ENCODE measurements around the gene CHRNE.

The CHRNE gene

DNA sequence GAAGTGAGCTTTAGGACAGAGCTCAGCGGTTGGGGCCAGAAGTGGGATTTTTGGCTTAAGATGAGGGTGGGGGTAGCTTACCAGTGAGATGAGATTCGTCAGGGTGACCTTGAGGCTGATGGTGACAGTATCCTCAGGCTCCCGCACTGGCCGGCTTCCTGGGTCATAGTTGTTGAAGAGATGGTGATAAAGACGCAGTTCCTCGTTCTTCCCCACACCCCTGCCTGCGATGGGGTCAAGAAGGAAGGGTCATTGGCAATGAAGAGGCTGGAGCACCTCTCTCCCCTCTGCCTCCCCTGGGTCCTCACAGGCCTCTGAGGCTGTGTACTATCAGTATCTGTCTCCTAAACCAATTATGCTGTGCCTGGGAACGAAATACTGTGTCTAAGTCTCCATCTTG is 358 bp downstream of the CHRNE start:
- Histone ChIP-seq H3K79me2 (ENCODE audit: control insufficient read depth, insufficient read depth, low read length, unreplicated experiment) (no peaks in the 10 kb centered on the region), H3K4me1 (ENCODE audit: control insufficient read depth, insufficient read depth, low read length, unreplicated experiment) (no peaks in the 10 kb centered on the region), H3K36me3 (ENCODE audit: insufficient read depth, low read length) (peaks cover 5% of the 10 kb centered on the region; the same call in 1 of the 2 replicates), H2AFZ (ENCODE audit: low read length, unreplicated experiment) (no peak overlapping the region), H3K27ac (ENCODE audit: low read depth, low read length) (no peak overlapping the region), H3K27me3 (ENCODE audit: insufficient read depth, low read length) (no peaks in the 10 kb centered on the region), H3K4me3 (ENCODE audit: low read depth, low read length) (no peak overlapping the region)

DNA sequence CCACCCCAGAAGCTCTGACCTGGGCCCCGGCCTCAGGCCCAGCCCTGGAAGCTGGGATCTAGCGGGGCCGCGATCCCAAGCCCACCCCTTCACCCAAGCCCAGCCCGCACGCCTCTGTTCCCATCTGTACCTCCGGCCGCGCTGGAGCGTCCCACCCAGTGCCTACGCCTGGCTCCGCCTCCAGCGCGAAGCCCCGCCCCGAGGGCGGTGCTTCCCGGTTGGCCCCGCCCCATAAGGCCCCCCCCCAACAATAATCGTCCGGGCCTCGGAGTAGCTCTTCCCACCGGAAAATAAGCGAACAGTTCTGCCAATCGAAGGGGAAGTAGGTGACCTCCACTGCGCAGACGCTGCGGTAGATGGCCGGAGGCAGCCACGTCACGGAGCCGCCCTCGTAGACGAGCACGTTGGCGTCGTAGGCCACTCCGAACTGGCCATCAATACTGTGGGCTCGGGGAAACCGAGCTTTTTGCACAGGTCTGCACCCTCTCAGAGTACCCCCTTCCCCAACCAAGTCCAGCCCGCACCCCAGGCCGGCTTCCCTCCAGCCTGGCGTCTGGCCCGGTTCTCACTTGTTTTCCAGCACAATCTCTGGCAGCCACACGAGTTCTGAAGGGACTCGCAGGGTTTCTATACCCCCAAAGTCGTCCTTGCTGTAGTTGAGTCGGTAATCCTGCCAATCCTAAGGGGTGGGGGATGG is 1.1 kb downstream of the CHRNE start:
- no peaks in the 10 kb centered on the region for H3K4me1 ChIP-seq (ENCODE audit: control insufficient read depth, insufficient read depth, low read length, unreplicated experiment)
- no peaks in the 10 kb centered on the region for H3K79me2 ChIP-seq (ENCODE audit: control insufficient read depth, insufficient read depth, low read length, unreplicated experiment)
- no peak overlapping the region for H3K27ac ChIP-seq (ENCODE audit: low read depth, low read length)
- no peak overlapping the region for H3K4me3 ChIP-seq (ENCODE audit: low read depth, low read length)
- H3K36me3 ChIP-seq (ENCODE audit: insufficient read depth, low read length), result peaks cover 5% of the 10 kb centered on the region; the same call in 1 of the 2 replicates
- H3K27me3 ChIP-seq (ENCODE audit: insufficient read depth, low read length), result no peaks in the 10 kb centered on the region
- H2AFZ ChIP-seq (ENCODE audit: low read length, unreplicated experiment), result no peak overlapping the region

DNA sequence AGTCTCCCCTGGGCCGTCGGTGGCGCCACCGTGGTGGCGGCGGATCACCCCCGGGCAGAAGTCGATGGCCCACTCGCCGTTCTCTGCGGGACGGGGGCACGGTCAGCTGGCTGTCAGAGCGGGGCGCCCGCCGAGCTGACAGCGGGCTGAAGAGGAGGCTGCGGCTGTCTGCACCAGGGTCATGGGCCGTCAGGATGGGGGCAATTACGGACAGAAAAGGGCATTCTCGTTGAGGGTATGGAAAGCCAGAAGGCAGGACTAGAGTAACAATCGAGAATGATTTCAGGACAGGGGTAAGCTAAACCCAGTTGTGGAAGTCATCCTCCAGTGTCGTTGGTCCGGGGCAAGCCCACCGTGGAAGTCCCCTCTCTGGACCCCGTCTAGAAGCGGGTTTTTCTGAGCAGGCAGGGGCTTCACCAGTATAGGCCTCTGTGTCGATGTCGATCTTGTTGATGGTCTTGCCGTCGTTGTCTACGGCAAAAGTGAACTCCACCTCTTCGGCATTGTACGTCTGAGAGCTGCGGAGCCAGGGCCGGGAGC is 1.7 kb downstream of the CHRNE start:
- no peaks in the 10 kb centered on the region for H3K4me1 ChIP-seq (ENCODE audit: control insufficient read depth, insufficient read depth, low read length, unreplicated experiment)
- no peaks in the 10 kb centered on the region for H3K27me3 ChIP-seq (ENCODE audit: insufficient read depth, low read length)
- H3K79me2 ChIP-seq (ENCODE audit: control insufficient read depth, insufficient read depth, low read length, unreplicated experiment), result no peaks in the 10 kb centered on the region
- no peak overlapping the region for H3K4me3 ChIP-seq (ENCODE audit: low read depth, low read length)
- peaks cover 5% of the 10 kb centered on the region; the same call in 1 of the 2 replicates for H3K36me3 ChIP-seq (ENCODE audit: insufficient read depth, low read length)
- no peak overlapping the region for H3K27ac ChIP-seq (ENCODE audit: low read depth, low read length)
- no peak overlapping the region for H2AFZ ChIP-seq (ENCODE audit: low read length, unreplicated experiment)

DNA sequence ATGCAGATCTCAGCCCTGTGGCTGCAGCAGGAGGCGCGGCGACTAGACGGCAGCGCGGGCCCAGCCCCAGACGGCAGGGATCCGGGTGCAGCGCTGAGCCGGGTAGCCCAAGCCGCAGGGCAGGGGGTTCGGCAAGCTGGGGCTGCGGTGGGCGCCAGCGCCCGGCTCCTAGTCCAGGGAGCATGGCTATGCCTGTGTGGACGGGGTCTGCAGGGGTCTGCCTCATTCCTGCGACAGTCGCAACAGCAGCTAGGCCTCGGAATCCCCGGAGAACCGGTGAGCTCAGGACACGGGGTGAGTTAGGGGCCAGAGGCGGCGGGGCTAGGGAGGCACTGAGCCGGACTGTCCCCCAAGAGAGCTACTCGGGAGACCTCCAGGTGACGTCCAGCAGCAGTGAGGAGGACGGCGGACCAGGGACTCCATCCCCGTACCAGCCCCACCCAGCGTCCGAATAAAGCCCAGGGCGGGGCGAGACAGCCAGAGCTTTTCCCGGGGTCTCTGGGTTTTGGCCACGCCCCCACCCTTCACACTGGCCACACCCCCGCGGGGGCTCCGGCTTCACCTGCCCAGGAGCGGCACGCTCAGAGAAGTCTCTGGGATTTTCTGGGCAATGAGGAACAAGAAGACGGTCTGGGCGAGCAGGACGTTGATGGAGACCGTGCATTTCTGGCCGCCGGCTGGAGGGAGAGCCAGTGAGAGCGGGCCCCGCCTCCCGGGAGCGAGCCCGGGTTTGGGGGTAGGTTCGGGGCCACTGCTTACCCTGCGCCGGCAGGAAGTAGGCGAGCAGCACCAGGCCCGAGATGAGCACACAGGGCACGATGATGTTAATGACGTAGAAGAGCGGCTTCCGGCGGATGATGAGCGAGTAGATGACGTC is 2.4 kb downstream of the CHRNE start:
- no peak overlapping the region for H2AFZ ChIP-seq (ENCODE audit: low read length, unreplicated experiment)
- H3K4me3 ChIP-seq (ENCODE audit: low read depth, low read length), result no peak overlapping the region; the same call in 1 of the 2 replicates
- H3K27ac ChIP-seq (ENCODE audit: low read depth, low read length), result no peak overlapping the region
- no peaks in the 10 kb centered on the region for H3K79me2 ChIP-seq (ENCODE audit: control insufficient read depth, insufficient read depth, low read length, unreplicated experiment)
- H3K27me3 ChIP-seq (ENCODE audit: insufficient read depth, low read length), result no peaks in the 10 kb centered on the region
- H3K4me1 ChIP-seq (ENCODE audit: control insufficient read depth, insufficient read depth, low read length, unreplicated experiment), result no peaks in the 10 kb centered on the region
- peaks cover 5% of the 10 kb centered on the region; the same call in 1 of the 2 replicates for H3K36me3 ChIP-seq (ENCODE audit: insufficient read depth, low read length)

DNA sequence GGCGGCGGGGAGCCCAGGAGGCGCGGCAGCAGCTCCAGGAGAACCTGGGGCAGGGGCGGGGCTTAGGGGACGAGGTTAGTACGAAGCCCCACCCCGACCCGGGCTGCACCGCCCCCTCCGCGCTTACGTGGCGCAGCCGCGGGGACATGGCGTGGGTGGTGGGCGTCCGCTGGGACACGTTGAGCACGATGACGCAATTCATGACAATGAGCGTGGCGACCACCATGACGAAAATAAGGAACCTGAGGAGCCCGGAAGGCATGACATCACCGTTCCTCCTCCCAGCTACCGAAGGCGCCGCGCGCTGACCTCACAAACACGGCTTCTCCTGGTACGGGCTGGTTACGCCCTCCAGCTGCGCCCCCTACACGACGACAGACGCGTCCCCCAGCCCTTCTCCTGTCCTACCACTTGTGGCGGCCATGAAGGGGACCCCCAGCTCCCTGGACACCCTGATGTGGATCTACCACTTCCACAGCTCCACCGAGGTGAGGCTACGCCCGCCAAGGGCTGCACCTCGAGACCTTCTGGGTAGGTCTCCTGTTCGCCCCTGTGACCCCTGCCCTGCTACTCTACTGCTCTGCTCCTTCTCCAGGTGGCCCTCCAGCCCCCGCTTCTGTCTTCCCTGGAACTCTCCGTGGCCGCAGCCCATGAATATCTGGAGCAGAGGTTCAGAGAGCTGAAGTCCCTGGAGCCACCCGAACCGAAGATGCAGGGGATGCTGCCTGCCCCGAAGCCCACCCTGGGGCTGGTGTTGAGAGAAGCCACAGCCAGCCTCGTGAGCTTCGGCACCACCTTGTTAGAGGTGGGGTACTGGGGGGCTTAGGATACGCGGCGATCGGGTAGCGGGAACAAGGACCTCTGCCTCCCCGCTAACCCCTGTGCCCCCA is 3.3 kb downstream of the CHRNE start, which contains the start of gene C17orf107:
Gene C17orf107 (plus strand): TSS at position 196 of the 890 bp plus-strand sequence. CDS start 227 bp downstream, at position 423.
- H3K27ac ChIP-seq (ENCODE audit: low read depth, low read length), result no peak within 1 kb of the TSS
- no peak within 1 kb of the TSS for H2AFZ ChIP-seq (ENCODE audit: low read length, unreplicated experiment)
- H3K4me1 ChIP-seq (ENCODE audit: control insufficient read depth, insufficient read depth, low read length, unreplicated experiment), result no peaks in the 10 kb centered on the region
- H3K4me3 ChIP-seq (ENCODE audit: low read depth, low read length), result peak within 1 kb of the TSS; percentile 70
- H3K36me3 ChIP-seq (ENCODE audit: insufficient read depth, low read length), result peaks cover 5% of the 10 kb centered on the region; the same call in 1 of the 2 replicates
- H3K79me2 ChIP-seq (ENCODE audit: control insufficient read depth, insufficient read depth, low read length, unreplicated experiment), result no peaks in the 10 kb centered on the region
- H3K27me3 ChIP-seq (ENCODE audit: insufficient read depth, low read length), result no peaks in the 10 kb centered on the region

DNA sequence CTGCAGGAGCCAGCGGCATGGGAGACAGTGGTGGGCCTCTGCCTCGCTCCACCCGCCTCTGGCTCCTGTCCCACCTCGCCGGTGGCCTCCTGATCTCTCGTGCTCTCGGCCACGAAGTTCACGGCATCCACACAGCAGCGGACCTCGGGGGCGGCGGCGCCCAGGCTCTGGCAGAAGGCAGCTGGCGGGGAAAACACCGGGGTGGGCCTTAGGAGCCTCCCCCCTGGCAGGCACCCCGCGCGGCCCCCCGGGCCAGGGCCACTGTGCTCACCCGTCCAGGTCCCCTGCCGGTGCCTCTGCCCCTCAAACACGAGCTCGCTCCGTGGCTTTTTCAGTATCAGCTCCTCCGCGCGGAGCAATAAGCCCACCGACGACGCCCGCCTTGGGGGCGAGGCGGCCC is 4.0 kb downstream of the CHRNE start:
- H2AFZ ChIP-seq (ENCODE audit: low read length, unreplicated experiment), result no peak overlapping the region
- no peaks in the 10 kb centered on the region for H3K79me2 ChIP-seq (ENCODE audit: control insufficient read depth, insufficient read depth, low read length, unreplicated experiment)
- H3K4me1 ChIP-seq (ENCODE audit: control insufficient read depth, insufficient read depth, low read length, unreplicated experiment), result no peaks in the 10 kb centered on the region
- peak overlapping the region; percentile 70 for H3K4me3 ChIP-seq (ENCODE audit: low read depth, low read length)
- no peak overlapping the region for H3K27ac ChIP-seq (ENCODE audit: low read depth, low read length)
- H3K27me3 ChIP-seq (ENCODE audit: insufficient read depth, low read length), result no peaks in the 10 kb centered on the region
- H3K36me3 ChIP-seq (ENCODE audit: insufficient read depth, low read length), result peaks cover 7% of the 10 kb centered on the region; the same call in 1 of the 2 replicates

DNA sequence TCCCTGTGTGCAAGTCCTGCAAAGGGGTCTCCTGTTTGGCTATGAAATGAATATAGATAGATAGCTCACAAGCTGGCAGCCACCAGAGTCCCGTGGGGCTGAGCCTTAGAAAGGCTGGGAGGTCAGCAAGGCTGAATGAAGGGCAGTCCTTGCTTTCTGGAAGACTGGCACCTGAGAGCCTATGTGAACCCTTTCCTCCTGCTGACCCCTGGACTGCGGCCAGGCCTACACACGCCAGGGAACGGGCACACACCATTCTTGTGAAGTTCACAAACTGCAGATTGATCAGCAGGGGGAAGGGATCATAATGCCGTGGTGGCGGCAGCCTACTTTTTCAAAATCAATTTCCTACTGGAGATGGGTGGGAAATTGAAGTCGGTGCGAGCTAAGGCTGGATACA is 4.5 kb downstream of the CHRNE start:
- Histone ChIP-seq H3K27ac (ENCODE audit: low read depth, low read length) (no peak overlapping the region), H3K79me2 (ENCODE audit: control insufficient read depth, insufficient read depth, low read length, unreplicated experiment) (no peaks in the 10 kb centered on the region), H3K4me1 (ENCODE audit: control insufficient read depth, insufficient read depth, low read length, unreplicated experiment) (no peaks in the 10 kb centered on the region), H2AFZ (ENCODE audit: low read length, unreplicated experiment) (no peak overlapping the region), H3K36me3 (ENCODE audit: insufficient read depth, low read length) (peaks cover 7% of the 10 kb centered on the region; the same call in 1 of the 2 replicates), H3K27me3 (ENCODE audit: insufficient read depth, low read length) (no peaks in the 10 kb centered on the region), H3K4me3 (ENCODE audit: low read depth, low read length) (no peak overlapping the region)

DNA sequence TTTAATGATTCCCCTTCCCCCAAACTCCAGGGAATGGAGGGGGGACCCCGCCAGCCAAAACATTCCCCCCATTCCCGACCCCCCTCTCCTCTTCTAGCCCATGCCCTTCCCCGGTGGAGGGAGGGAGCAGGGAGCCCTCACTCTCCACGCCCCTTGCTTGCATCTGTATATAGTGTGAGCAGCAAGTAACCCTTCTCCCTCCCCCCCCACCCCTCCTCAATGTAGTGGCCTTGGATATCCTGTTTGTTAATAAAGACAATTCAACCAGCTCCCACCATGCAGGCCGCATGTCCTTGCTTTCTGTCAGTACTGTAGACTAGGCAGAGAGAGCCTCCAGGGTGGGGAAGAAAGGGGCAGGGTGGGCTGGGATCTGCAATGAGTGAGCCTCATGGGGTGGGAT is 5.1 kb downstream of the CHRNE start:
- no peak overlapping the region for H3K4me3 ChIP-seq (ENCODE audit: low read depth, low read length)
- H3K27me3 ChIP-seq (ENCODE audit: insufficient read depth, low read length), result no peaks in the 10 kb centered on the region
- H3K4me1 ChIP-seq (ENCODE audit: control insufficient read depth, insufficient read depth, low read length, unreplicated experiment), result no peaks in the 10 kb centered on the region
- peaks cover 7% of the 10 kb centered on the region; the same call in 1 of the 2 replicates for H3K36me3 ChIP-seq (ENCODE audit: insufficient read depth, low read length)
- H3K79me2 ChIP-seq (ENCODE audit: control insufficient read depth, insufficient read depth, low read length, unreplicated experiment), result no peaks in the 10 kb centered on the region
- no peak overlapping the region for H3K27ac ChIP-seq (ENCODE audit: low read depth, low read length)
- H2AFZ ChIP-seq (ENCODE audit: low read length, unreplicated experiment), result no peak overlapping the region

DNA sequence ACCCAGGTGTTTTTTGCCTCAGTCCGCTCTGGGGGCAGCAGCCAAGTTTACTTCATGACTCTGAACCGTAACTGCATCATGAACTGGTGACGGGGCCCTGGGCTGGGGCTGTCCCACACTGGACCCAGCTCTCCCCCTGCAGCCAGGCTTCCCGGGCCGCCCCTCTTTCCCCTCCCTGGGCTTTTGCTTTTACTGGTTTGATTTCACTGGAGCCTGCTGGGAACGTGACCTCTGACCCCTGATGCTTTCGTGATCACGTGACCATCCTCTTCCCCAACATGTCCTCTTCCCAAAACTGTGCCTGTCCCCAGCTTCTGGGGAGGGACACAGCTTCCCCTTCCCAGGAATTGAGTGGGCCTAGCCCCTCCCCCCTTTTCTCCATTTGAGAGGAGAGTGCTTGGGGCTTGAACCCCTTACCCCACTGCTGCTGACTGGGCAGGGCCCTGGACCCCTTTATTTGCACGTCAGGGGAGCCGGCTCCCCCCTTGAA is 5.7 kb downstream of the CHRNE start:
- H3K36me3 ChIP-seq (ENCODE audit: insufficient read depth, low read length), result peaks cover 7% of the 10 kb centered on the region; the same call in 1 of the 2 replicates
- no peak overlapping the region for H3K27ac ChIP-seq (ENCODE audit: low read depth, low read length)
- H3K79me2 ChIP-seq (ENCODE audit: control insufficient read depth, insufficient read depth, low read length, unreplicated experiment), result no peaks in the 10 kb centered on the region
- no peaks in the 10 kb centered on the region for H3K27me3 ChIP-seq (ENCODE audit: insufficient read depth, low read length)
- no peak overlapping the region for H2AFZ ChIP-seq (ENCODE audit: low read length, unreplicated experiment)
- H3K4me1 ChIP-seq (ENCODE audit: control insufficient read depth, insufficient read depth, low read length, unreplicated experiment), result no peaks in the 10 kb centered on the region
- no peak overlapping the region for H3K4me3 ChIP-seq (ENCODE audit: low read depth, low read length)
